Measurements from ENCODE around the gene RBMS1. TPM values are rescaled to one million over a fixed set of nuclear protein-coding genes. Genes with fewer than 3 reads are reported as not detected.
A peak's percentile ranks its signal among the peaks of the same experiment; 100 is the strongest.

RBMS1 gene
- total and polyA plus RNA-seq, 12 donors = 22.6 to 77.7 (median 59.0) TPM

DNA sequence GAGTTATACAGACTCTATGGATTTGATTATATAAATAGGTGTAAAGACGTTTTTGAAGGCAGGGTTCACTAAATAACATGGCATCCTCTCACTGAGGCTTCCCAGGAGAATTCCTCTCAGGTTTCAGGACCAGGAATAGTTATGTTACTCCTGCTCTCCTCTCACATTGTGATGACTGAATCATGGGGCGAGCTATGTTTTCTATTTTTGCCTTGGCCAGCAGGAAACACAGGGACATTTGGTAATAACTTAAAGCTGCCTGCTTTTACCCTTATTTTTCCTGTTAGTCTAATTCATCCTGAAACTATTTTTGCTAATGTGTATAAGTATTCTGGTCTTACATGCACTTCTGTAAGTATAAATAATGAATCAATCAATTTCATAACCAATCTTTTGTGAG lies 178.3 kb downstream of the RBMS1 start:
- Histone ChIP-seq H3K27ac (peak overlapping the region in 8 of 10 donors; percentile 19 to 76 (median 52)), H3K36me3 (peaks cover 0 to 53% (median 0%) of the 10 kb centered on the region in 9 donors), H3K4me1 (peaks cover 11 to 94% (median 59%) of the 10 kb centered on the region in 9 donors), H3K27me3 (no peaks in the 10 kb centered on the region), H3K4me3 (no peak overlapping the region), H3K9me3 (no peaks in the 10 kb centered on the region)
- WGBS, 2 donors = 30 to 34% methylated on average over 2 of the region's 2 CpGs
- TF ChIP-seq CTCF (IDR thresholded peaks at IDR 0.05) = no peak
- DNase-seq = no peak
- intact Hi-C loops (cut with DNase I) = no loop called here
- ATAC-seq = peak in 4 of 8 donors; percentile 18 to 78 (median 46)

- Histone ChIP-seq H3K27me3 (no peaks in the 10 kb centered on the region), H3K4me1 (peaks cover 7 to 95% (median 52%) of the 10 kb centered on the region in 9 donors), H3K9me3 (no peaks in the 10 kb centered on the region), H3K36me3 (peaks cover 0 to 89% (median 0%) of the 10 kb centered on the region in 9 donors), H3K27ac (peak overlapping the region in 8 of 10 donors; percentile 9 to 70 (median 38)), H3K4me3 (no peak overlapping the region)
- intact Hi-C loops (cut with DNase I) = no loop called here
- DNase-seq (no peak), ATAC-seq (peak in 2 of 8 donors; percentile 29 to 47)
- TF ChIP-seq CTCF (IDR thresholded peaks at IDR 0.05) = no peak
- WGBS, 2 donors = 28 to 40% methylated on average over 8 of the region's 8 CpGs
Observed at GRCh38 chr2:160310118-160310828, 183.3 kb downstream of the RBMS1 start.

GRCh38 chr2:160309585-160309984 lies 184.0 kb downstream of the RBMS1 start:
- no peak for TF ChIP-seq CTCF (IDR thresholded peaks at IDR 0.05)
- DNase-seq (no peak), ATAC-seq (no peak)
- intact Hi-C loops (cut with DNase I) = no loop called here
- H3K4me1 ChIP-seq = peaks cover 7 to 90% (median 45%) of the 10 kb centered on the region in 9 donors
- no peaks in the 10 kb centered on the region for H3K27me3 ChIP-seq
- H3K27ac ChIP-seq = peak overlapping the region in 6 of 10 donors; percentile 8 to 70 (median 40)
- no peak overlapping the region for H3K4me3 ChIP-seq
- H3K36me3 ChIP-seq = peaks cover 0 to 89% (median 0%) of the 10 kb centered on the region in 9 donors
- no peaks in the 10 kb centered on the region for H3K9me3 ChIP-seq

DNA sequence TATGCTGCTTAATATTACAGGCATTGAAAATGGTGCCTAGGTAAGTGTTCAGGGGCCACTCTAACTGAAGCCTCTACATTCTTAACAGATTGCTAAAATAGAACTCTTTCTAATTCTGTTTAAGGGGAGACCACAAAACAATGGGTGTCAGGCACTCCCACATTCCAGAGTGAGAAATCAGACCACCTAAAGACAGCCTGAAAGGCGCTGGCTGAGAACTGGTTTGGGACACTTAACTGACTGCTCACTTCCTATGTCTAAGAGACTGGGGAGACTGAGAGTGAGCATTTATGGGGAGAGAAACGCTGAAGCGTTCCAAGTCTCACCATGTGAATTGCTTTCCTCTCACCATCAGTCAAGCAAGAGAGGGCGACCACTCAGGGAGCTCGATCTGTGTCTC lies 184.7 kb downstream of the RBMS1 start:
- H3K9me3 ChIP-seq = no peaks in the 10 kb centered on the region

More for the DNA sequence above, 184.7 kb downstream of the RBMS1 start:
- TF ChIP-seq CTCF (IDR thresholded peaks at IDR 0.05) = no peak
- no peak for DNase-seq
- ATAC-seq = peak in 2 of 8 donors; percentile 14 to 19
- Histone ChIP-seq H3K4me3 (no peak overlapping the region), H3K27ac (peak overlapping the region in 4 of 10 donors; percentile 7 to 70 (median 40)), H3K27me3 (no peaks in the 10 kb centered on the region), H3K36me3 (peaks cover 0 to 92% (median 0%) of the 10 kb centered on the region in 9 donors), H3K4me1 (peaks cover 9 to 90% (median 48%) of the 10 kb centered on the region in 9 donors)
- whole genome bisulfite sequencing, 2 donors = 82 to 89% methylated on average over 5 of the region's 5 CpGs
- intact Hi-C loops (cut with DNase I) = no loop called here
